ENCODE results near the gene FBXL19. TPM values are rescaled to one million over a fixed set of nuclear protein-coding genes. Genes with fewer than 3 reads are reported as not detected.

FBXL19 gene
- polyA plus RNA-seq, 1 donor (not counting 4 experiments of a cell fraction or from before 2014, with no cell fraction given): 10.2 TPM

- peaks cover 43% of the 10 kb centered on the region for H3K4me1 ChIP-seq (ENCODE audit: control insufficient read depth, extremely low read depth, insufficient read depth, low read length)
- peak overlapping the region; percentile 92 for H3K4me2 ChIP-seq (ENCODE audit: control insufficient read depth, extremely low read depth, insufficient read depth, low read depth, low read length)
- H3K4me3 ChIP-seq (ENCODE audit: control insufficient read depth in 2 of 3, extremely low read depth in 1 of 3, insufficient read depth in 2 of 3, low read depth in 1 of 3, low read length in 3 of 3): peak overlapping the region; percentile 49 to 76 (median 72)
- H4K20me1 ChIP-seq (ENCODE audit: control insufficient read depth, extremely low read depth, insufficient read depth, low read length): no peaks in the 10 kb centered on the region
- TF ChIP-seq, protein P1, sequence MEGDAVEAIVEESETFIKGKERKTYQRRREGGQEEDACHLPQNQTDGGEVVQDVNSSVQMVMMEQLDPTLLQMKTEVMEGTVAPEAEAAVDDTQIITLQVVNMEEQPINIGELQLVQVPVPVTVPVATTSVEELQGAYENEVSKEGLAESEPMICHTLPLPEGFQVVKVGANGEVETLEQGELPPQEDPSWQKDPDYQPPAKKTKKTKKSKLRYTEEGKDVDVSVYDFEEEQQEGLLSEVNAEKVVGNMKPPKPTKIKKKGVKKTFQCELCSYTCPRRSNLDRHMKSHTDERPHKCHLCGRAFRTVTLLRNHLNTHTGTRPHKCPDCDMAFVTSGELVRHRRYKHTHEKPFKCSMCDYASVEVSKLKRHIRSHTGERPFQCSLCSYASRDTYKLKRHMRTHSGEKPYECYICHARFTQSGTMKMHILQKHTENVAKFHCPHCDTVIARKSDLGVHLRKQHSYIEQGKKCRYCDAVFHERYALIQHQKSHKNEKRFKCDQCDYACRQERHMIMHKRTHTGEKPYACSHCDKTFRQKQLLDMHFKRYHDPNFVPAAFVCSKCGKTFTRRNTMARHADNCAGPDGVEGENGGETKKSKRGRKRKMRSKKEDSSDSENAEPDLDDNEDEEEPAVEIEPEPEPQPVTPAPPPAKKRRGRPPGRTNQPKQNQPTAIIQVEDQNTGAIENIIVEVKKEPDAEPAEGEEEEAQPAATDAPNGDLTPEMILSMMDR (optimal IDR thresholded peaks at IDR 0.05 in 1 of 3, IDR thresholded peaks at IDR 0.05 in 1 of 3, conservative IDR thresholded peaks at IDR 0.05 in 1 of 3; ENCODE audit: extremely low read depth in 1 of 3, insufficient read depth in 2 of 3, low read length in 3 of 3): no peak
- TF ChIP-seq EZH2 (IDR thresholded peaks at IDR 0.05; ENCODE audit: low read length): no peak
- dilution Hi-C loops (cut with MboI; ENCODE audit: extremely low pct_ligation_motif_present, low sequenced_read_pairs): no loop called here
- no peaks in the 10 kb centered on the region for H3K79me2 ChIP-seq (ENCODE audit: control insufficient read depth, insufficient read depth, low read length)
- DNase-seq (ENCODE audit: low read depth, low spot score): no peak
- no peaks in the 10 kb centered on the region for H3K36me3 ChIP-seq (ENCODE audit: control insufficient read depth in 2 of 2, extremely low read depth in 1 of 2, insufficient read depth in 2 of 2, low read length in 2 of 2)
- FAIRE-seq: no peak
- peaks cover 1% of the 10 kb centered on the region for H3K9me1 ChIP-seq (ENCODE audit: control insufficient read depth, extremely low read depth, insufficient read depth, low read length)
- H3K9me3 ChIP-seq (ENCODE audit: control insufficient read depth, low read depth, low read length): no peaks in the 10 kb centered on the region
- no peaks in the 10 kb centered on the region for H3K27me3 ChIP-seq (ENCODE audit: control insufficient read depth, extremely low read depth, insufficient read depth, low read length)
- H3K27ac ChIP-seq (ENCODE audit: control insufficient read depth, insufficient read depth, low read length): peak overlapping the region; percentile 86
- H2AFZ ChIP-seq (ENCODE audit: control insufficient read depth, low read length): peak overlapping the region; percentile 83
- peak overlapping the region; percentile 79 for H3K9ac ChIP-seq (ENCODE audit: control insufficient read depth, extremely low read depth, insufficient read depth, low read length)
These were observed 73.1 kb downstream of the FBXL19 start for GRCh38 chr16:30996324-30996984.

GRCh38 chr16:30996985-30997724 is 73.8 kb downstream of the FBXL19 start:
- peak; percentile 82 for DNase-seq (ENCODE audit: low read depth, low spot score)
- no peaks in the 10 kb centered on the region for H3K27me3 ChIP-seq (ENCODE audit: control insufficient read depth, extremely low read depth, insufficient read depth, low read length)
- H3K4me1 ChIP-seq (ENCODE audit: control insufficient read depth, extremely low read depth, insufficient read depth, low read length): peaks cover 50% of the 10 kb centered on the region
- no peak for FAIRE-seq
- H3K9me1 ChIP-seq (ENCODE audit: control insufficient read depth, extremely low read depth, insufficient read depth, low read length): peaks cover 3% of the 10 kb centered on the region
- peak overlapping the region; percentile 88 for H3K9ac ChIP-seq (ENCODE audit: control insufficient read depth, extremely low read depth, insufficient read depth, low read length)
- H3K79me2 ChIP-seq (ENCODE audit: control insufficient read depth, insufficient read depth, low read length): no peaks in the 10 kb centered on the region
- no peak for TF ChIP-seq EZH2 (IDR thresholded peaks at IDR 0.05; ENCODE audit: low read length)
- TF ChIP-seq, protein P1 (optimal IDR thresholded peaks at IDR 0.05 in 1 of 3, IDR thresholded peaks at IDR 0.05 in 1 of 3, conservative IDR thresholded peaks at IDR 0.05 in 1 of 3; ENCODE audit: extremely low read depth in 1 of 3, insufficient read depth in 2 of 3, low read length in 3 of 3): no peak
- no peaks in the 10 kb centered on the region for H4K20me1 ChIP-seq (ENCODE audit: control insufficient read depth, extremely low read depth, insufficient read depth, low read length)
- peak overlapping the region; percentile 83 for H2AFZ ChIP-seq (ENCODE audit: control insufficient read depth, low read length)
- dilution Hi-C loops (cut with MboI; ENCODE audit: extremely low pct_ligation_motif_present, low sequenced_read_pairs): no loop called here
- H3K4me3 ChIP-seq (ENCODE audit: control insufficient read depth in 2 of 3, extremely low read depth in 1 of 3, insufficient read depth in 2 of 3, low read depth in 1 of 3, low read length in 3 of 3): peak overlapping the region; percentile 49 to 77 (median 76)
- peak overlapping the region; percentile 96 for H3K27ac ChIP-seq (ENCODE audit: control insufficient read depth, insufficient read depth, low read length)
- peak overlapping the region; percentile 92 for H3K4me2 ChIP-seq (ENCODE audit: control insufficient read depth, extremely low read depth, insufficient read depth, low read depth, low read length)
- H3K36me3 ChIP-seq (ENCODE audit: control insufficient read depth in 2 of 2, extremely low read depth in 1 of 2, insufficient read depth in 2 of 2, low read length in 2 of 2): no peaks in the 10 kb centered on the region
- no peaks in the 10 kb centered on the region for H3K9me3 ChIP-seq (ENCODE audit: control insufficient read depth, low read depth, low read length)
